ENCODE data around the gene PRDX2. TPM values are rescaled to one million over a fixed set of nuclear protein-coding genes. Genes with fewer than 3 reads are reported as not detected.

PRDX2 gene
- total RNA-seq, 4 donors from 2014 or later = 129 to 182 (median 163) TPM

GRCh38 chr19:12767666-12768065, 33.9 kb downstream of the PRDX2 start:
- WGBS, 2 donors = 89 to 93% methylated on average over 10 to 15 of the region's 15 CpGs
- H3K36me3 ChIP-seq = peaks cover 0 to 51% (median 0%) of the 10 kb centered on the region in 3 donors

DNA sequence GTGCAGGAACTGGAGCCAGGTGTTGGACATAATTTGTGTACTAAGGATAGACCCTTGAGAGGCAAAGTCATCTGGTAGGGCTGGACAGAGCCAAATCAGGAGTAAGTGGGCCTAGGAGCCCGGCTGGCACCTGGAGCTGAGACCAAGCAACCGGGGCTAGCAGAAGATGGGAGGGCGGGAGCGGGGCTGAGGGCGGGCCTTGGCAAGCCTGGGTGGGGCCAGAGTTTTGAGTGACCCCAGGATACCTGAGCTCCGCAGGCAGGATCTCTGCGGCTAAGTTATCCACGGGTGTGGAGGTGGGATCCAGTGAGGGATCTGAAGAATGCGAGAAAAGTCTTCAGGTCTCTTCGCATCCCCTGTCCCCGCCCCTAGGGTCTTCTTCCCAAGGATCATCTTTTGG, 34.5 kb downstream of the PRDX2 start:
- H3K9me3 ChIP-seq = no peaks in the 10 kb centered on the region
- no peaks in the 10 kb centered on the region for H3K4me1 ChIP-seq
- TF ChIP-seq, protein P1, sequence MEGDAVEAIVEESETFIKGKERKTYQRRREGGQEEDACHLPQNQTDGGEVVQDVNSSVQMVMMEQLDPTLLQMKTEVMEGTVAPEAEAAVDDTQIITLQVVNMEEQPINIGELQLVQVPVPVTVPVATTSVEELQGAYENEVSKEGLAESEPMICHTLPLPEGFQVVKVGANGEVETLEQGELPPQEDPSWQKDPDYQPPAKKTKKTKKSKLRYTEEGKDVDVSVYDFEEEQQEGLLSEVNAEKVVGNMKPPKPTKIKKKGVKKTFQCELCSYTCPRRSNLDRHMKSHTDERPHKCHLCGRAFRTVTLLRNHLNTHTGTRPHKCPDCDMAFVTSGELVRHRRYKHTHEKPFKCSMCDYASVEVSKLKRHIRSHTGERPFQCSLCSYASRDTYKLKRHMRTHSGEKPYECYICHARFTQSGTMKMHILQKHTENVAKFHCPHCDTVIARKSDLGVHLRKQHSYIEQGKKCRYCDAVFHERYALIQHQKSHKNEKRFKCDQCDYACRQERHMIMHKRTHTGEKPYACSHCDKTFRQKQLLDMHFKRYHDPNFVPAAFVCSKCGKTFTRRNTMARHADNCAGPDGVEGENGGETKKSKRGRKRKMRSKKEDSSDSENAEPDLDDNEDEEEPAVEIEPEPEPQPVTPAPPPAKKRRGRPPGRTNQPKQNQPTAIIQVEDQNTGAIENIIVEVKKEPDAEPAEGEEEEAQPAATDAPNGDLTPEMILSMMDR (IDR thresholded peaks at IDR 0.05) = no peak
- TF ChIP-seq EP300 (IDR thresholded peaks at IDR 0.05) = no peak
- no peak for TF ChIP-seq POLR2A (IDR thresholded peaks at IDR 0.05)
- no peak overlapping the region for H3K4me3 ChIP-seq
- H3K36me3 ChIP-seq = peaks cover 0 to 51% (median 0%) of the 10 kb centered on the region in 3 donors
- H3K27ac ChIP-seq = no peak overlapping the region
- 91 to 92% methylated on average over 11 of the region's 11 CpGs for WGBS, 2 donors
- H3K27me3 ChIP-seq = no peaks in the 10 kb centered on the region
- no peak for DNase-seq (ENCODE audit: low spot score in 2 of 2)

More at GRCh38 chr19:12767666-12768065, 33.9 kb downstream of the PRDX2 start:
- no peak overlapping the region for H3K27ac ChIP-seq
- H3K4me3 ChIP-seq = no peak overlapping the region
- no peak for DNase-seq (ENCODE audit: low spot score in 2 of 2)
- no peaks in the 10 kb centered on the region for H3K4me1 ChIP-seq
- no peaks in the 10 kb centered on the region for H3K27me3 ChIP-seq
- H3K9me3 ChIP-seq = no peaks in the 10 kb centered on the region
- TF ChIP-seq, protein P1 (IDR thresholded peaks at IDR 0.05) = no peak
- TF ChIP-seq EP300 (IDR thresholded peaks at IDR 0.05) = no peak
- TF ChIP-seq POLR2A (IDR thresholded peaks at IDR 0.05) = no peak

GRCh38 chr19:12766051-12766521, 35.5 kb downstream of the PRDX2 start:
- Histone ChIP-seq H3K36me3 (peaks cover 0 to 49% (median 0%) of the 10 kb centered on the region in 3 donors), H3K4me1 (no peaks in the 10 kb centered on the region), H3K4me3 (peak overlapping the region; percentile 0 to 48 (median 34)), H3K27ac (peak overlapping the region in 2 of 4 donors; percentile 28 to 52), H3K27me3 (no peaks in the 10 kb centered on the region), H3K9me3 (no peaks in the 10 kb centered on the region)
- 10 to 23% methylated on average over 14 to 27 of the region's 30 CpGs for WGBS, 2 donors
- TF ChIP-seq, protein P1 (IDR thresholded peaks at IDR 0.05) = peak; percentile 75 to 97 (median 93)
- TF ChIP-seq POLR2A (IDR thresholded peaks at IDR 0.05) = peak in 1 of 2 donors; percentile 40
- TF ChIP-seq EP300 (IDR thresholded peaks at IDR 0.05) = no peak
- DNase-seq (ENCODE audit: low spot score in 2 of 2) = peak; percentile 57 to 65

DNA sequence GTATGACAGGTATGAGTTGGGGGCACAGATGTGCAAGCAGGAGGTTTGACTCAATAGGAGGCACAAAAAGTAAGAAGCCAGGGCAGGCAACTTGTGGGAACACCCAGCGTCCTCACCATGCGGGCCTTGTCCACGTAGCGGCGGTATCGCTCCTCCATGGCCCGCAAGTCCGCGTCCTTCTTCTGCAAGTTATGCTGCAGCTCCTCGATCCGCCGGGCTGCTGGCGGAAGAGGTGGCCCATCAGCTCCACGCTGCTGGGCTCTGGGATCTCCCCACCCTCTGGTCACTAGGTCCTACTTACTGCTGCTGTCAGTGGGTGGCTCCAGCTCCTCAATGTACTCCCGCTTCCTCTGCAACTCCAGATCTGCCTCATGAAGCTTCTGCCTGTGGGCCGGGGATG, 36.9 kb downstream of the PRDX2 start:
- WGBS, 2 donors = 88 to 94% methylated on average over 16 of the region's 16 CpGs
- no peaks in the 10 kb centered on the region for H3K9me3 ChIP-seq
- H3K27me3 ChIP-seq = no peaks in the 10 kb centered on the region
- no peaks in the 10 kb centered on the region for H3K4me1 ChIP-seq
- TF ChIP-seq POLR2A (IDR thresholded peaks at IDR 0.05) (no peak), EP300 (IDR thresholded peaks at IDR 0.05) (no peak)
- TF ChIP-seq, protein P1 (IDR thresholded peaks at IDR 0.05) = no peak
- H3K4me3 ChIP-seq = no peak overlapping the region
- peaks cover 0 to 40% (median 0%) of the 10 kb centered on the region in 3 donors for H3K36me3 ChIP-seq
- DNase-seq (ENCODE audit: low spot score in 2 of 2) = no peak
- no peak overlapping the region for H3K27ac ChIP-seq

- DNase-seq (ENCODE audit: low spot score in 2 of 2) = no peak
- TF ChIP-seq EP300 (IDR thresholded peaks at IDR 0.05) (no peak), POLR2A (IDR thresholded peaks at IDR 0.05) (no peak)
- TF ChIP-seq, protein P1 (IDR thresholded peaks at IDR 0.05) = no peak
- Histone ChIP-seq H3K4me1 (peaks cover 0 to under 1% (median 0%) of the 10 kb centered on the region in 4 donors), H3K9me3 (no peaks in the 10 kb centered on the region), H3K27me3 (no peaks in the 10 kb centered on the region), H3K27ac (no peak overlapping the region), H3K36me3 (peaks cover 0 to 35% (median 0%) of the 10 kb centered on the region in 3 donors), H3K4me3 (no peak overlapping the region)
- WGBS, 2 donors = 90 to 93% methylated on average over 7 to 9 of the region's 11 CpGs
Observed at GRCh38 chr19:12763100-12763499, 38.5 kb downstream of the PRDX2 start.

Data from tibial nerve (tissue), 4 donors.